ENCODE data around the gene STXBP4. TPM values are rescaled to one million over a fixed set of nuclear protein-coding genes. Genes with fewer than 3 reads are reported as not detected.
"Not testable (repeated sequence)": the region's sequence is repeated elsewhere in the genome, so short reads cannot be mapped to it uniquely, and the experiment has no call there.

The STXBP4 gene
- total and polyA plus RNA-seq, 5 experiments from 2014 or later = 3.1 to 6.4 (median 4.1) TPM

DNA sequence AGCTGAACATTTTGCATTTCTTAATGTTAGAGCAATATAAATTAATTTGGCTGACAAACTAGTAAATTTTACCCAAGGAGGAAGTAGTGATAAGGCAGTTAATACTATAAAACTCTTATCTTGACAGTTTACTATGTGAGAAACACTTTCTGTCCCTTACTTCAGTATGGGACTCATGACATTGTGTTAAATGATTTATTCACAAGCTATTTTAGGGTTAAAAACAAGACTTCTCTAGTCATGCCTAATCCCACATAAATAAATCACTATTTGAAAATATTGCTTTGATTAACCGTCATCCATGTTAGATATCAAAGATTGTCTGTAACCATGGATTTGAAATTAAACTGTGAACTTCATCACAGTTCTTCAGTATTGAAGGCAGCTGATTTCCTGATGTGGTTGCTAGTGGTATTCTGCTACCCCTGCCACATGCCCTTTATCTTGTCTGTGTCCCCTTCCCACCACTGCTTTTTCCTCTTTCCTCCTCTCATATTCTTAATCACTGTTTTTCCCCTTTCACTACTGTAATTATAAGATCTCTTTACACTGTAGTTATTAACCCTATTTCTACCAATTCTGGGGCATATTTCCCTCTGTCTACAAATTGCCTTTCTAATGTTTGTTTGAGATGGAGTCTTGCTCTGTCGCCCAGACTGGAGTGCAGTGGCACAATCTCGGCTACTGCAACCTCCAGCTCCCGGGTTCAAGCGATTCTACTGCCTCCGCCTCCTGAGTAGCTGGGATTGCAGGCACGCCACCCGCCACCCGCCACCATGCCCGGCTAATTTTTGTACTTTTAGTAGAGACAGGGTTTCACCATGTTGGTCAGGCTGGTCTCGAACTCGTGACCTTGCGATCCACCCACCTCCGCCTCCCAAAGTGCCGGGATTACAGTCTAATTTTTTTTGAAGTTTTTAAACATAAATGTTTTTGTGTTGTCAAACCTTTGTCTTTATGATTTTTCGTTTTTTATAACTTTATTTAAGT lies 95.6 kb downstream of the STXBP4 start:
- H3K4me3 Mint-ChIP-seq = peak overlapping the region in 1 of 10 donors; percentile 38
- H3K36me3 Mint-ChIP-seq = no peaks in the 10 kb centered on the region
- peak overlapping the region in 1 of 10 donors; percentile 17 for H3K27ac Mint-ChIP-seq
- peaks cover 0 to 2% (median 0%) of the 10 kb centered on the region in 4 donors for H3K4me1 Mint-ChIP-seq
- POLR2A ChIA-PET = no interaction called here
- no peak for ATAC-seq
- no peaks in the 10 kb centered on the region for H3K27me3 Mint-ChIP-seq
- no peaks in the 10 kb centered on the region for H3K9me3 Mint-ChIP-seq
- no peak for DNase-seq

DNA sequence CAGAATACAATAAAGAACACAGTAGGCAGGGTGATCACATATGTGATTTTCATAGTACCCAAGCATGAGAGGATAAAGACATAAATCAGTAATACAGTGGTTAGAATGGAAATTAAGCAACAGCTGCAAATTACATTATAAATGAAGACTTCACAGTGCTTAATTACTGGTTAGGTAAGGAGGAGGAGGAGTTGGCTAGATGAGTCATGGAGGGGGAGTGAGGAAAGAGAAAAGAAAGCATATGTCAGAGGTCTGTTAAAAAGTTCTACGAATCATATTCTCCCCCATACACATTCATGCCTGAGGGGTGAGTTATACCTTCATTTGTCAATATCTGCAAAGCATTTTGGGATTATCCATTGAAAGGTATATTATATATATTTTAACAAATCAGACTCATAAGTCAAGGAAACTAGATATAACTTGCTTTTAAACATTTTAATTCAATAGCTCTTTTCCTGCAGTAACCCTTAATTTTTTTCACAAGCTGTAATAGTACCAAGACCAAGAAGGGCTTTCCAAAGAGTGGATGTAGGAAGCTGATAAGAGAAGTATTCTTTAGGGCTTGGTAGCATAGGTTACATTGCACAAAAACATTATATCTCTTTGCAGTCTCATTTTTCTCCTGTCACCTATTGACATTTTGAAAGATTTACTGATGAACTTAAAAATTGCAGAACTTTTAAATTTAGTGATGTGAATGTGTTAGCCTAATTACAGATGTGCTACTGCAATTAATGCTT lies 99.3 kb downstream of the STXBP4 start:
- Mint-ChIP-seq H3K4me3 (no peak overlapping the region), H3K9me3 (no peaks in the 10 kb centered on the region), H3K27ac (no peak overlapping the region), H3K4me1 (peaks cover 0 to 2% (median 0%) of the 10 kb centered on the region in 4 donors), H3K27me3 (no peaks in the 10 kb centered on the region), H3K36me3 (peaks cover 0 to 2% (median 0%) of the 10 kb centered on the region in 3 donors)
- DNase-seq = no peak
- ATAC-seq = no peak
- POLR2A ChIA-PET = no interaction called here

DNA sequence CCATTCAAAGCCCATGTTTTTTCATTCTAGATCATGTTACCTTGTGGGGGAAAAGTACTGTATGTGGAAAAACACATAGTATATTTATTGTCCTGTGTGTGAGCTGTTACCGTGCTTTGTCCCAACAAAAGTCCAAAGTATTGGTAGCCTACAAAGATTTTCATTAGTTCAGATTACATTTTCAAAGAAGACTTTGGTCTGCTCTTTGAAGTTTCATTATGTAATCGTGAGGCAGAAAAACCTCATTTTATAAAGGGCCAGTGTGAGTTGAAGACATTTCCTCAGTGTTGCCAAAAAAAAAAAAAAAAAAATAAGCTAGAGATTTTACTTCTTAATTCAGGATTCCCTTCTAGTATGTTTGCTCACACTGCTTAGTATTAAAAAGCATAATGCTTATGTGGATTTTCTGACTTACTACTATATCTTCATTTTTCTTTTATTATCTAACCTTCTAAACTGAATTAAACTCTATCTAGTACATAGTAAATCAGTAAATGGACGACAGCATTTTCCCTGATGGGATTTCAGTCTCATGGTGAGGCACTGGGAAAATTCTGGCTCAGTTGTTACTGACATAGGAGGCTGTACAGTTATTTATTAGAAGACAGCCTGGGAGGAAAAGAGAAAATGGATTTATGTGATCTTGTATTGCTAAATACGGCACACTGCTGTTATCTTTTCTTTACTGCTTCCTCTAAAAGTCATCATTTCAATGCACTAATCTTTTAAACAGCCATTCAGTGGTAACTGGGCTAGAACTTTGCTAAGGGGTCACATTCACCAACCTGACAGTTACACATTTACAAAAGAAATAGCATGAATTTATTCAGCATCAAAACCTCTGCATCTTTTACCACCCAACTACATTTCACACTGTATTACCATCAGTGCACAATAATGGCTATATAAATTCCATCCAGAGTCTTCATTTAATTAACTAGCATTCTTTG lies 100.6 kb downstream of the STXBP4 start:
- peaks cover 0 to 8% (median 4%) of the 10 kb centered on the region in 3 donors for H3K36me3 Mint-ChIP-seq
- H3K27me3 Mint-ChIP-seq = no peaks in the 10 kb centered on the region
- H3K4me1 Mint-ChIP-seq = peaks cover 0 to under 1% (median 0%) of the 10 kb centered on the region in 4 donors
- H3K27ac Mint-ChIP-seq = no peak overlapping the region
- ATAC-seq (no peak), DNase-seq (no peak)
- POLR2A ChIA-PET = no interaction called here
- H3K4me3 Mint-ChIP-seq = no peak overlapping the region
- H3K9me3 Mint-ChIP-seq = no peaks in the 10 kb centered on the region

DNA sequence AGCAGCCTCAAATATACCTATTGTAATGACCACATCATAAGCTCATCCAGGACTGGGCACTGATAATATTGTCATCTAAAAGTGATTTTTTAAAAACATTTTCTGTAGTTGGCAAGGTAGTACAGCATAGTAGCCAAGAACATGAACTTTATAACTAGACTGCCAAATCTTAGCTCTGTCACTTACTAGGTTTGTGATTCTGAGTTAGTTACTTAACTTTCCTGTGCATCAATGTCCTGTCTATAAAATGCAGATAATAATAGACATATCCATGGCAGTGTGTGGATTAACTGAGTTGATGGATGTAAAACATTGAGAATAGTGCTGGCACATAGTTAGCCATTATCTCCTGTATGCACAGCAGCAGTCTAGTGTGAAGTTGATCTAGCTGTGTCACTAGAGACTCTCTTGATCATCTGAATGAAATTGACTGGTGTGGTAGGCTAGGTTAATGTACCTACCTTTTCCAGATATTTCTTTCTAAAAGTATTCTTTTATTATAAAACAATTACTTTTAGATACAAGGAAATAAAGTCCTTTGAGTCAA lies 101.5 kb downstream of the STXBP4 start:
- peaks cover 0 to 8% (median 7%) of the 10 kb centered on the region in 3 donors for H3K36me3 Mint-ChIP-seq
- POLR2A ChIA-PET = no interaction called here

DNA sequence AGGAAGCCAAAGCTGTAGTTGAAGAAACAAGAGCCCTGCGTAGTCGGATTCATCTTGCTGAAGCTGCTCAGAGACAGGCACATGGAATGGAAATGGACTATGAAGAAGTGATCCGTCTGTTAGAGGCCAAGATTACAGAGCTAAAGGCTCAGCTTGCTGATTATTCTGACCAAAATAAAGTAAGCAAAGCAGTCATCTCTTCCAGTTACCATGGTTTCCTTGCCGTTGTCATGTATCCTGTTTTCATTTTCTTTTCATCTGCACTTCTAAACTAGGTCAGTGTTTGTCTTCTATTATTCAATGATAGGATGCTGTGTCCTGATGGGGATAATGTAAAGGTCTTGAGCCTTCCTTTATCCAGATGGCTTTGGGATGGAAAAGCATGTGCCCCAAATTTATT lies 104.3 kb downstream of the STXBP4 start:
- Mint-ChIP-seq H3K27ac (peak overlapping the region in 1 of 10 donors; percentile 52), H3K9me3 (no peaks in the 10 kb centered on the region), H3K27me3 (no peaks in the 10 kb centered on the region), H3K36me3 (peaks cover 13 to 30% (median 19%) of the 10 kb centered on the region in 3 donors), H3K4me3 (no peak overlapping the region), H3K4me1 (no peaks in the 10 kb centered on the region)
- POLR2A ChIA-PET = no interaction called here
- no peak for ATAC-seq
- DNase-seq = no peak

More for the DNA sequence above, 101.5 kb downstream of the STXBP4 start:
- Mint-ChIP-seq H3K4me3 (no peak overlapping the region), H3K27ac (no peak overlapping the region), H3K4me1 (no peaks in the 10 kb centered on the region), H3K27me3 (no peaks in the 10 kb centered on the region), H3K9me3 (no peaks in the 10 kb centered on the region)
- DNase-seq (no peak), ATAC-seq (no peak)

DNA sequence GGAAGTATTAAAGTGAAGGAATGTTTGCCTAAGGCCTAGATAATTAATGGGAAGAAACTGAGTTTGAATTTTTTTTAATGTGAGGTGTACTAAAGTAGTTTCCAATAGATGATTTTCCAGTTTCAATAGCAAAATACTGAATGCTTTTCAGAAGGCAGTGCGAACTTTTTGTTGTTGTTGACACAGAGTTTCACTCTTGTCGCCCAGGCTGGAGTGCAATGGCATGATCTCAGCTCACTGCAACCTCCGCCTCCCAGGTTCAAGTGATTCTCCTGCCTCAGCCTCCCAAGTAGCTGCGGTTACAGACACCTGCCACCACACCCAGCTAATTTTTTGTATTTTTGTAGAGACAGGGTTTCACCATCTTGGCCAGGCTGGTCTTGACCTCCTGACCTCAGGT lies 104.9 kb downstream of the STXBP4 start:
- H3K4me3 Mint-ChIP-seq, ATAC-seq, H3K27me3 Mint-ChIP-seq, DNase-seq, POLR2A ChIA-PET, H3K9me3 Mint-ChIP-seq, H3K4me1 Mint-ChIP-seq: not testable (repeated sequence)
- peaks cover 13 to 35% (median 22%) of the 10 kb centered on the region in 3 donors for H3K36me3 Mint-ChIP-seq
- H3K27ac Mint-ChIP-seq = peak overlapping the region in 1 of 10 donors; percentile 52

DNA sequence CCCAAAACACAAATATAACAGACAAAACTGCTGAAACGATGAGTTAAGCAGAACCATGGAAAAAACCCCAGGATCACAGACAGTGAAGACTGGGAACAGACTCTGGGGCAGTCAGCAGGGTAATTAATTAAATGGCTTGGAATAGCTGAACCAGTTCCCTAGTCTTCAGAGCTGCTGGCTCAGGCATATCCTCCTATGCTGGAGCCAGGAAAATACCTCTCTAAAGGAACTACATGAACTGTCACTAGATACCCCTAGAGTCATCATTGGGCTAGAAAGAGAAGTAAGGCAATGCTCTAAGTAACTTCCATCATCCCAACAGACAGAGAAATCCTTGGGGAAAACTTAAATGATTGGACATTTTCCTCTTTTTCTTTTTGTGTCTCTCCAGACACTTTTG lies 113.0 kb downstream of the STXBP4 start:
- no peak overlapping the region for H3K27ac Mint-ChIP-seq
- POLR2A ChIA-PET = no interaction called here
- no peaks in the 10 kb centered on the region for H3K9me3 Mint-ChIP-seq
- H3K4me3 Mint-ChIP-seq = no peak overlapping the region
- H3K36me3 Mint-ChIP-seq = peaks cover 14 to 66% (median 49%) of the 10 kb centered on the region in 3 donors
- DNase-seq = no peak
- ATAC-seq = no peak
- H3K27me3 Mint-ChIP-seq = no peaks in the 10 kb centered on the region
- H3K4me1 Mint-ChIP-seq = no peaks in the 10 kb centered on the region

DNA sequence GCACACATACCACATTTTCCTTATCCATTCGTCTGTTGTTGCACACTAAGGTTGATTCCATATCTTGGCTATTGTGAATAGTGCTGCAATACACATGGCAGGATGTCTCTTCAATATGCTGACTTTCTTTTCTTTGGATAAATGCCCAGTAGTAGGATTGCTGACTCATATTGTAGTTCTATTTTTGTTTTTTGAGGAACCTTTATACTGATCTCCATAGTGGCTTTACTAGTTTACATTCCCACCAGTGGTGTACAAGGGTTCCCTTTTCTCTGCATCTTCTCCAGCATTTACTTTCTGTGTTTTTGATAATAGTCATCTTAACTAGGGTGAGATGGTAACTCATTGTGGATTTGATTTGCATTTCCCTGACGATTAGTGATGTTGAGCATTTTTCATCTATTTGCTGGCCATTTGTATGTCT lies 118.1 kb downstream of the STXBP4 start:
- Mint-ChIP-seq H3K27me3 (no peaks in the 10 kb centered on the region), H3K9me3 (no peaks in the 10 kb centered on the region), H3K4me1 (peaks cover 3 to 9% (median 7%) of the 10 kb centered on the region in 4 donors), H3K4me3 (no peak overlapping the region), H3K27ac (no peak overlapping the region), H3K36me3 (peaks cover 18 to 43% (median 41%) of the 10 kb centered on the region in 3 donors)
- POLR2A ChIA-PET = no interaction called here
- no peak for ATAC-seq
- no peak for DNase-seq

DNA sequence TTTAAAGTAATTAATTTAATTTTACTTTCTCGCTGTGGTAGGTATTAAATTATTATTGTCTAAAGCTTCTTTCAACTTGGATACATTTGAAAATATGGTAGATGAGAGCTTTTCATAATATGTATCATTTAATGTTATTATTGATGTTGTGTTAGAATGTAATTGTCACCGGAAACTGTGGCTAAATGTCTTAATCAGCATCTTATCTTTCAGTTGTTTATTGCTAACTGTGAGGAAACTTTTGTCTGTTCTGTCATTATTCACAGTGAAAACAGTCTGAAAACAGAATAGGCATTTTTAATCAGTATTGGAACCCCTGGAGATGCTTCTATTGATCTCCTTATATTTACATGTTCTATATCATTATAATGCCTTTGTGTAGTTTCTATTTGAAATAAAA lies 120.7 kb downstream of the STXBP4 start:
- no peaks in the 10 kb centered on the region for H3K9me3 Mint-ChIP-seq
- H3K36me3 Mint-ChIP-seq = peaks cover 10 to 25% (median 24%) of the 10 kb centered on the region in 3 donors
- H3K27me3 Mint-ChIP-seq = no peaks in the 10 kb centered on the region
- no peak overlapping the region for H3K27ac Mint-ChIP-seq
- ATAC-seq = no peak
- POLR2A ChIA-PET = no interaction called here
- DNase-seq = no peak
- H3K4me3 Mint-ChIP-seq = no peak overlapping the region
- peaks cover 4 to 12% (median 7%) of the 10 kb centered on the region in 4 donors for H3K4me1 Mint-ChIP-seq

DNA sequence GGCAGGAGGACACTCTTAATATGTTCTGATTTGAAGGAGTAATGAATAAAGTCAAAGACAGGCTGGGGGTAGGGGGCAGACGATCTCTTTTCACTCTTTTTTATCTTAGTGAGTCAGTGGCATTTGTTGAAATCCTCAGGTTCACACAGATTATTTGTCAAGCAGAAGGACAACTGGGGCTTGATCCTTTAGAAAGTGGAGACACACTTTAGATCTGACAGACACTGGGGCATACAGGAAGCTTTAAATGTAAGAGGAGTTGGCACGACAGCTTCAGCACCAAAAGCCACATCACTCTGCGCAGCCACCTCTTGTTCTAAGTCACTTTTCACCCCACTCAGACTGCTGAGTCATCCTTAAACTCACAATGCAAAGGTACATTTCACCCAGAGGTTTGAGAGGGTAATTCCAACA lies 121.5 kb downstream of the STXBP4 start:
- ATAC-seq (no peak), DNase-seq (peak in 1 of 10 donors; percentile 1)
- Mint-ChIP-seq H3K4me1 (peaks cover 4 to 12% (median 7%) of the 10 kb centered on the region in 4 donors), H3K27ac (peak overlapping the region in 1 of 10 donors; percentile 70), H3K9me3 (no peaks in the 10 kb centered on the region), H3K4me3 (peak overlapping the region in 1 of 10 donors; percentile 8), H3K36me3 (peaks cover 10 to 24% (median 23%) of the 10 kb centered on the region in 3 donors), H3K27me3 (no peaks in the 10 kb centered on the region)
- POLR2A ChIA-PET = no interaction called here

DNA sequence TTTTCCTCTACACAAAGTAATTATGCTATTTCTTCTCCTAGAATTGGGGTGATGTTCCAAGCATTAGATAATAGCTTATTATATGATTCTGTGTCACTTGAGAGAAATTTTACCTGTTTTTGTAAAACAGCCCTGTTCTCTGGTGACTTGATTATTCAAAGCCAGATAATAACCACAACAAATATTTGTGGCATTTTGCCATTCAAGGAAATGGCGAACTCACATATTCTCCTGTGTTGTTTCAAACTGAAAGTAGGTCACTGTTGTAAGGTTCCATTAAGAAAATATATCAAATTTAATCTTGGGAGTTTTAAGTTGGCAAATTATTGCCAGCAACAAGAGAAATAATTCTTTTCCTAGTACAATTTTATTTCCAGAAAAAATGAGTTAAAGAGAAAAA lies 124.8 kb downstream of the STXBP4 start:
- no peak for ATAC-seq

DNA sequence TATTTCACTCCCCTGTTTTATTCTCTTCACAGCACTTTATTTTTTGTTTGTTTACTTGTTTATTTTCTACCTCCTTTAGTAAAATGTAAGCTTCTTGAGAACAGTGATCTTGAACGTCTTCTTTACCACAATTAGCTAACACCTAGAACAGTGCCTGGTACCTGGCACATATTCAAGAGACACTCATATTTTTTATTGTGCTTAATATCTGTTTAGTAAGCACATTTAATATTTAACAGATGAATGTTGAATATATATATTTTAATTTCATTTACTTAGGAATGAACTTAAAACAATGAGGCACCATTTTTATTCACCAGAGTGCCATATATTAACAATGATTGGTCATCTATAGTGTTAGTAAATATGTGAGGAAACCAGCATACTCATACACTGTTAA lies 130.2 kb downstream of the STXBP4 start:
- Mint-ChIP-seq H3K36me3 (peaks cover 25 to 38% (median 34%) of the 10 kb centered on the region in 3 donors), H3K4me1 (peaks cover 0 to 2% (median 0%) of the 10 kb centered on the region in 4 donors), H3K27me3 (no peaks in the 10 kb centered on the region), H3K4me3 (no peak overlapping the region), H3K27ac (no peak overlapping the region), H3K9me3 (peaks cover 0 to 20% (median 5%) of the 10 kb centered on the region in 9 donors)
- ATAC-seq = no peak
- POLR2A ChIA-PET = no interaction called here
- no peak for DNase-seq

More for the DNA sequence above, 124.8 kb downstream of the STXBP4 start:
- no peaks in the 10 kb centered on the region for H3K9me3 Mint-ChIP-seq
- H3K4me1 Mint-ChIP-seq = peaks cover 4 to 12% (median 7%) of the 10 kb centered on the region in 4 donors
- H3K27ac Mint-ChIP-seq = no peak overlapping the region
- no peak for DNase-seq
- H3K4me3 Mint-ChIP-seq = no peak overlapping the region
- POLR2A ChIA-PET = no interaction called here
- peaks cover 4 to 18% (median 16%) of the 10 kb centered on the region in 3 donors for H3K36me3 Mint-ChIP-seq
- H3K27me3 Mint-ChIP-seq = no peaks in the 10 kb centered on the region

Measured in naive thymus-derived CD8-positive, alpha-beta T cell (primary cell).